GM19468 (cell line): ENCODE results near the gene ADA.
"Not testable (repeated sequence)": the region's sequence is repeated elsewhere in the genome, so short reads cannot be mapped to it uniquely, and the experiment has no call there.

ENCODE experiments used
- ATAC-seq: cut with Tn5 transposase; IDR thresholded peaks from one replicate; pipeline ENCODE4 v1.9.1; 2021; ENCODE audit warnings: mild to moderate bottlenecking, moderate library complexity, moderate number of reproducible peaks; ENCODE audit not compliant: unreplicated experiment; ENCODE audit errors: extremely low read depth

The ADA gene

GRCh38 chr20:44681796-44682566 lies 30.5 kb upstream of the ADA start:
- ATAC-seq: no peak

DNA sequence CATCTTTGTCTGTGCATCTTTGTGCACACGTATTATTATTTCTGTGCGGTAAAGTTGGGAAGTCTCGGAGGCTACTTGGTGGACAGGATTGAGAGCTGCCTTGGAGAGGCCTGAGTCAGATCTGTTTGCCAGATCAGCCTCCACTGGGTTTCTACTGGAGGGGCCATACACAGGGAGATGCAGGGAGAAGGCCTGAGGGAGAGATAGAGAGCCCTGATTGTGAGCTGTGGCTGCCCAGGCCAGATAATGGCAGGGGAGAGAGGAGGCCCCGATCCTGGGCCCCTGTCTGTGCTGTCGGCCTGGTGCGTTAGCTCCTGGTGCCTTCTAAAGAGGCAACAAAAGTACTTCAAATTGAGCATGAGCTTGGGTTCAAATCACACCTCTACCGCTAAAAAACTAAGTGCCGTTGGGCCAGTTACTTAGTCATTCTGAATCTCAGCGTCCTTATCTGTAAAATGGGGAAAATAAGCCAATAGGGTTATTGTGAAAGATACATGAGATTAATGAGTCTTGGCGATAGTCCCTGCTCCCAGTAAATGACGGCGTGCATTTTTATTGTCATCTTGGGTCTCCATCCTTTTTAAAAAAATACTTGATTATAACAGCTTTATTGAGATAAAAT lies 27.6 kb upstream of the ADA start:
- no peak for ATAC-seq

GRCh38 chr20:44678242-44678641 lies 26.7 kb upstream of the ADA start:
- ATAC-seq: no peak

GRCh38 chr20:44672318-44672902 lies 20.9 kb upstream of the ADA start:
- ATAC-seq: not testable (repeated sequence)

DNA sequence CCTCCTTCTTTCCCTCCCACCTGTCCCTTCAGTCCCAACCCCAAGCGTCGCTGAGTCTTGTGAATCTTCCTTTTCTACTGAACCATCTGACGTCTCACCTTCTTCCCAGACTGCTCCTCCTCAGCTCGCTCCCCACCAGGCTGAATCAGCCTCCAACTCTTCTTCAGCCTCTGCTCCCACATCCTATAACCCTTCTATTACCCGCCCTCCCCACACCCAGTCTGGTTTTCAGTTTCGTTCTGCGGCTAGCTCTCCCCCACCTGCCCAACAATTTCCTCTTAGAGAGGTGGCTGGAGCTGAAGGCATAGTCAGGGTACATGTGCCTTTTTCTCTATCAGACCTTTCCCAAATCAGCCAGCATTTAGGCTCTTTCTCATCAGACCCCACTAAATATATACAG lies 20.0 kb upstream of the ADA start:
- ATAC-seq: not testable (repeated sequence)

DNA sequence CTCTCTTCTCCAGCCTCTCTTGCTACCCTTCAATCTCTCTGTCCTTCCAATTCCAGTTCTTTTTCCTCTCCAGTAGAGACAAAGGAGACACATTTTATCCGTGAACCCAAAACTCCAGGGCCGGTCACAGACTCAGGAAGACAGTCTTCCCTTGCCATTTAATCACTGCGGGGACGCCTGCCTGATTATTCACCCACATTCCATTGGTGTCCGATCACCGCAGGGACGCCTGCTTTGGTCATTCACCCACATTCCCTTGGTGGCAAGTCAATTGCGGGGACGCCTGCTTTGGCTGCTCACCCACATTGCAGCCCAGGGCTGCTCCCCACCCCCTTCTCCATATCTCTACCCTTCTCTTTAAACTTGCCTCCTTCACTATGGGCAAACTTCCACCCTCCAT lies 19.4 kb upstream of the ADA start:
- not testable (repeated sequence) for ATAC-seq

DNA sequence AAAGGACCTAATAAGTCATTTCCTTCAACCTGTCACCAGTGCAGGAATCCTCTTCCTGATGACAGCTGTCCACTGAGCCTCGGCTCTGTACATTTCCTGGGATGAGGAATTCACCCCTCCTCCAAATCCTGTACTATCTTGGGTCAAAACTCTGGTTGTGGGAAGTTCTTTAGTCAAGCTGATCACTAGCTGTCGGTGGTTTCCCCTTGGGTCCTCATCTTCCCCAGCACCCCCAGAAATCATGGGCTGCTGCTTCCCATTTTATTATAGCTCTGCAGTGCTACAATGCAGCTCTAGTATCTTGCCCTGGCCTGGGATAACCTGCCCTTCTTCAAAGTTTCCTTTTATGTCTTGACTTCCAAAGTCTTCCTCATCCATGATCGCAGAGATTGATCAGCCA lies 14.6 kb upstream of the ADA start:
- no peak for ATAC-seq

DNA sequence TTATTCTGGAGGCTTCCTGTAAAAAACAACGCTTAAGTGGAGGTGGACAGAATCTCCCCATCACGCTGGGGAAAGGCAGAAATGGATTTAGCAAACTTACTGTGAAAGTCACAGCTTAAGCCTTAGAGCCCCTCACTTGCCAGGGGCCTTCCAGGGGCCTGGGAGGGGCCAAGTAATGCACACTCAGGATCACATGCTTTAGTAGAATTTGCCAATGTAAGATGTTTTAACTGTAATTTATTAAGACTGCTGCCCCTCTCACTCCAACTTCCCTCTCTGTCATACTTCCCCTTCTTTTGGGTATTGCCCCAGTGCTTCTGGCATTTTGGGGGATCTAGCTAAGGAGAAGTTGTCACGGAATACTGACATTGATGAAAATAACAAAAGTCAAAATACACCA lies 12.6 kb upstream of the ADA start:
- ATAC-seq: no peak

- ATAC-seq: no peak
These were observed 10.8 kb upstream of the ADA start for GRCh38 chr20:44662261-44662660.

- ATAC-seq: no peak
These were observed 9.1 kb upstream of the ADA start for GRCh38 chr20:44660581-44660980.

GRCh38 chr20:44659931-44660330 lies 8.4 kb upstream of the ADA start:
- ATAC-seq: no peak

DNA sequence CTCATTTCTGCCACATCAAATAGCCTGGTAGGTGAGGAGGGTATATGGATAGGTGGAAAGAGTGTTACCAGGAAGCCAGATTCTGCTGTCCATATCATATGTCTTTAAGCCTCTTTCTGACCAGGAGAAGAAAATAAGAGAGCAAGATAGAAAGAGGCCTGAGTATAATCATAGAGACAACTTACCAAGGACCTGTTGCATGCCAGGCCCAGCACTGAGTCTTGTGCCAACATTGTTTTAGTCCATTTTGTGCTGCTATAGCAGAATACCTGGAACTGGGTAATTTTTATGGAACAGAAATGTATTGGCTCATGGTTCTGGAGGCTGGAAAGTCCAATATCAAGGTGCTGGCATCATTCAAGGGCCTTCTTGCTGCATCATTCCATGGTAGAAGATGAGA lies 7.3 kb upstream of the ADA start:
- no peak for ATAC-seq

GRCh38 chr20:44657875-44658274 lies 6.4 kb upstream of the ADA start:
- no peak for ATAC-seq

GRCh38 chr20:44656448-44656847 lies 4.9 kb upstream of the ADA start:
- no peak for ATAC-seq

DNA sequence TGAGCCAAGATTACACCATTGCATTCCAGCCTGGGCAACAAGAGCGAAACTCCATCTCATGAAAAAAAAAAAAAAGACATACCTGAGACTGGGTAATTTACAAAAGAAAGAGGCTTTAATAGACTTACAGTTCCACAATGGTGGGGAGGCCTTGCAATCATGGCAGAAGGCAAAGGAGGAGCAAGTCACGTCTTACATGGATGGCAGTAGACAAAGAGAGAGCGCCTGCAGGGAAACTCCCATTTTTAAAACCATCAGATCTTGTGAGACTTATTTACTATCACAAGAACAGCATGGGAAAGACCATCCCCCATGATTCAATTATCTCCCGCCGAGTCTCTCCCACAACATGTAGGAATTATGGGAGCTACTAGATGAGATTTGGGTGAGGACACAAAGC lies 2.7 kb upstream of the ADA start:
- ATAC-seq: not testable (repeated sequence)

GRCh38 chr20:44653546-44653945 lies 2.0 kb upstream of the ADA start:
- ATAC-seq: no peak

DNA sequence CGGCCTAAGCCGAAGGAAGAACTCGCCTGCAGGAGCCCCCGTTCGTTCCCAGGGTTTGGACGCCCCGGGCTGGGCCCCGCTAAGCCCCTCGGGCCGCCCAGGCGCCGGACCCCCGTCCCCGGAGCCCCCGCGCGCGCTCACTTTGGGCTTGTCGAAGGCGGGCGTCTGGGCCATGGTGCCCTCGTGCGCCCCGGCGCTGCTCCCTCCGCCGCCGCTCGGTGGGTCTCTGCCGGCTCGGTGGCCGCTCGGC lies 140 bp downstream of the ADA start:
- ATAC-seq: no peak

DNA sequence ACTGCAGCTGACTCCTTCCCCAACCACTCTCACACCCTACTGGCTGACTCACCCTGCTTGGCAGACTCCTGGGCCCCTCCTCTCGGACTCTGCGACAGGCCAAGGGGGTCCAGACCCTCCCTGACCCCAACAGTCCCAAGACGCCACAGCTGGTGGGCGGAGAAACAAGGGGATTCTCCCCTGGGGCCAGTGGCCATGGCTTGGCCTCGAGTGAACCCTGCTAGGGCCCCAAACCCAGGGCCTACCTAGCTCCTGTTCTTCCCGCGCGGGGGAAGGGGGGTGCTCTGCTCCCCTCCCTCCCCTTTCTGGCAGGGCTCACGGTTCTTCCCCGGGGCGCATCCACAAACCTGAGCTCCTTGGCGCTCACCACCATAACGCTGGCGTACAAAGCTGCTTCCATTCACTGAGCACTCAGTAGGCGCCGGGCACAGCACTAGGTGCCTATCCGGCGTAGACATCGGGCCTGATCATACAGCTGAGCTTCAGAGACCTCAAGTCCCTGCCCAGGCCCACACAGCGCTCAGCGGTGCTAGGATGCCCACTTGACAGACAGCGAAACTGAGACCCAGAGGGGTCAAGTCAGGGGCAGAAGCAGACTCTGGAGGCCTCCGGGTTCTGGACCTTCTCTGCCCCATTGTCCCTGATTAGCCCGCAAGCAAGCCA lies 597 bp downstream of the ADA start:
- no peak for ATAC-seq

DNA sequence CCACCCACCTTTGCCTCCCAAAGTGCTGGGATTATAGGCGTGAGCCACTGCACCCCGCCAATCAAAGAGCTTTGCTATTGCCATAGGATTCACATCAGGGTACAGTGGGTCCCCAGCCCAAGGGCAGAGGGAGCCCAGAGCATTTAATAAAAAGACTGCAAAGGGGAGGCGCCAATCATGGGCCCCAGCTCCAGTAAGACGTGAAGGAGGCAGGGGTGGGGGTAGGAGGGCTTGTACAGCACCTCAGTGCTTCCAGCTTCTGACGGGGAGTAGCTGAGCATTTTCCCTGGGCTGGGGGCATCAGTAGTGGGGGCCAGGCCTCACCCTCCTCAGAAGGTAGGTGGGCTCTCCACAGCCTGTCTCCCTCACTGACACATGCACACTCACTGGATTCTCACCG lies 1.5 kb downstream of the ADA start:
- ATAC-seq: no peak

DNA sequence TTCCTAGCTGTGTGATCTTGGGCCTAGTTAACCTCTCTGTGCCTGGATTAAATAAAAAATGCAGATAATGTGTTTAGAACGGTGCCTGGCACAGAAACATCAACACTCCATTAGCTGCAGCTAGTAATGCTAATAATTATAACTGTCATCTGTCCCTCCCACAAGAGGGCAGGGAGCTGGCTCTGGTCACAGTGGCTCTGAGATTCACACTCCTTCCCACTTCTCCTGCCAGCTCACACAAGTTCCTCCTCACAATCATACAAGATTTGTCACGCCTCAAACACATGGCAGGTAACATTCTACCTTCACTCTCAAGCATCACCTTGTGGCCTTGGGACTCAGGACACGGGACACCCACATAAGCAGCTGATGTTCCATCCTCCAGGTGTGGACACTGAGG lies 2.4 kb downstream of the ADA start:
- no peak for ATAC-seq

- ATAC-seq: no peak
These were observed 2.9 kb downstream of the ADA start for GRCh38 chr20:44648579-44648978.
